BLaER1 (cell line): ENCODE measurements around the gene SV2C.
A peak's percentile ranks its signal among the peaks of the same experiment; 100 is the strongest.
"Not testable (repeated sequence)": the region's sequence is repeated elsewhere in the genome, so short reads cannot be mapped to it uniquely, and the experiment has no call there.

Source experiments
- H3K27ac ChIP-seq: shearing (Covaris generic); formaldehyde crosslinking; 2 replicates; pipeline ENCODE4 v1.8.1; 2022
- H3K27me3 ChIP-seq: shearing (Covaris generic); formaldehyde crosslinking; 2 replicates; pipeline ENCODE4 v1.8.1; 2022
- H3K36me3 ChIP-seq: shearing (Covaris generic); formaldehyde crosslinking; 2 replicates; pipeline ENCODE4 v1.8.1; 2022
- H3K4me1 ChIP-seq: shearing (Covaris generic); formaldehyde crosslinking; 2 replicates; pipeline ENCODE4 v1.8.1; 2022
- H3K4me2 ChIP-seq: shearing (Covaris generic); formaldehyde crosslinking; 2 replicates; pipeline ENCODE4 v1.8.1; 2022
- H3K4me3 ChIP-seq: shearing (Covaris generic); formaldehyde crosslinking; 2 replicates; pipeline ENCODE4 v1.8.1; 2022
- H3K9ac ChIP-seq: shearing (Covaris generic); formaldehyde crosslinking; 2 replicates; pipeline ENCODE4 v1.8.1; 2022
- H3K9me3 ChIP-seq: shearing (Covaris generic); formaldehyde crosslinking; 2 replicates; pipeline ENCODE4 v1.8.1; 2022
- H4K20me1 ChIP-seq: shearing (Covaris generic); formaldehyde crosslinking; 2 replicates; pipeline ENCODE4 v1.8.1; 2022
- Cebpa-rat ChIP-seq: shearing (Covaris generic); IDR thresholded peaks from 2 replicates; pipeline ENCODE4 v1.8.1; 2022

SV2C gene

GRCh38 chr5:76291305-76292077, 208.3 kb downstream of the SV2C start:
- Histone ChIP-seq H3K9me3 (no peaks in the 10 kb centered on the region), H3K27ac (peak overlapping the region; percentile 8; the same call in 1 of the 2 replicates), H3K4me2 (peak overlapping the region; percentile 55; the same call in 1 of the 2 replicates), H4K20me1 (no peaks in the 10 kb centered on the region), H3K9ac (no peak overlapping the region), H3K27me3 (no peaks in the 10 kb centered on the region), H3K4me3 (no peak overlapping the region), H3K4me1 (peaks cover 41% of the 10 kb centered on the region), H3K36me3 (no peaks in the 10 kb centered on the region)
- TF ChIP-seq Cebpa-rat, result no peak

DNA sequence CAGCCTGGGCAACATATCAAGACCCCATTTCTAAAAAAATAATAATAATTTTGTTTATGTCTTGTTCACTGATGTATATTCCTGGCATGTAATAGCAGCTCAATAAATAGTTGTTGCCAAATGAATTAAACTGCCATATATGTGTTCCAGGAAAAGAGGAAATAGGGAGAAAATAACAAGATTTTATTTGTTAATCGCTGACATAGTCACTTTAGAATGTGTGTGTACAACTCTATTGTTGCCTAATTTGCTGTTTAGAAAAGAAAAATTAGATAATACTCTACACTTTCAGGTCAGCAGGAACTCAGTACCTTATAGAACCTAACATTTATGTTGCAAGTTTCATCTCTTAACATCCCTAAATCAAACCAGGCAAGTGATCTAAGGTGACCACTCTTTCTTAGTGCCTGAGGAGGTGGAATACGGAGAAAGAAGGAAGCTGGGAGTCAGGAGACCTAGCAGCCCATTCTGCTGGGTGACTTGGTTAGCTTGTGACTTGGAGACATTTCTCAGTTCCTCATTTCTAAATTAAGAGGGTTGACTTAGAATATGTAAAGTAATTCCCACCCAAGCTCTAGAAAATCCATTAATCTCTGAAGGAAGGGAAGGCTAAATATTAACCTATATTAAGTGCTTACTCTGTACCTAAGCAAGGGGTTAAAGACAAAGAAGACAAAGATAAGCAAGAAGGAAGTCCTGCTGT, 209.6 kb downstream of the SV2C start:
- H3K36me3 ChIP-seq, result no peaks in the 10 kb centered on the region
- no peak overlapping the region for H3K27ac ChIP-seq
- H3K4me1 ChIP-seq, result peaks cover 41% of the 10 kb centered on the region
- no peak overlapping the region for H3K4me3 ChIP-seq
- no peak for TF ChIP-seq Cebpa-rat
- H3K27me3 ChIP-seq, result no peaks in the 10 kb centered on the region
- H3K9me3 ChIP-seq, result no peaks in the 10 kb centered on the region
- no peak overlapping the region for H3K9ac ChIP-seq
- H3K4me2 ChIP-seq, result peak overlapping the region; percentile 55
- no peaks in the 10 kb centered on the region for H4K20me1 ChIP-seq

GRCh38 chr5:76294573-76294972, 211.4 kb downstream of the SV2C start:
- no peak overlapping the region for H3K4me3 ChIP-seq
- no peak overlapping the region for H3K9ac ChIP-seq
- peak overlapping the region; percentile 55 for H3K4me2 ChIP-seq
- H3K9me3 ChIP-seq, result no peaks in the 10 kb centered on the region
- no peaks in the 10 kb centered on the region for H3K36me3 ChIP-seq
- no peak for TF ChIP-seq Cebpa-rat
- peaks cover 41% of the 10 kb centered on the region for H3K4me1 ChIP-seq
- peak overlapping the region; percentile 36; the same call in 1 of the 2 replicates for H3K27ac ChIP-seq
- H3K27me3 ChIP-seq, result no peaks in the 10 kb centered on the region
- H4K20me1 ChIP-seq, result no peaks in the 10 kb centered on the region

- no peak overlapping the region for H3K4me2 ChIP-seq
- peaks cover 40% of the 10 kb centered on the region for H3K4me1 ChIP-seq
- H4K20me1 ChIP-seq, result no peaks in the 10 kb centered on the region
- no peaks in the 10 kb centered on the region for H3K27me3 ChIP-seq
- no peak overlapping the region for H3K9ac ChIP-seq
- H3K36me3 ChIP-seq, result no peaks in the 10 kb centered on the region
- no peak for TF ChIP-seq Cebpa-rat
- H3K9me3 ChIP-seq, result no peaks in the 10 kb centered on the region
- H3K27ac ChIP-seq, result no peak overlapping the region
- no peak overlapping the region for H3K4me3 ChIP-seq
These were observed 215.7 kb downstream of the SV2C start for GRCh38 chr5:76298852-76299251.

- no peaks in the 10 kb centered on the region for H3K36me3 ChIP-seq
- H3K27me3 ChIP-seq, result no peaks in the 10 kb centered on the region
- no peaks in the 10 kb centered on the region for H4K20me1 ChIP-seq
- no peak overlapping the region for H3K4me2 ChIP-seq
- no peak for TF ChIP-seq Cebpa-rat
- no peak overlapping the region for H3K4me3 ChIP-seq
- 0 out of 2 replicates have a peak, but pooled peaks cover under 1% of the 10 kb centered on the region for H3K9me3 ChIP-seq
- no peak overlapping the region for H3K9ac ChIP-seq
- no peak overlapping the region for H3K27ac ChIP-seq
- H3K4me1 ChIP-seq, result peaks cover 40% of the 10 kb centered on the region
These were observed 216.4 kb downstream of the SV2C start for GRCh38 chr5:76299592-76299991.

DNA sequence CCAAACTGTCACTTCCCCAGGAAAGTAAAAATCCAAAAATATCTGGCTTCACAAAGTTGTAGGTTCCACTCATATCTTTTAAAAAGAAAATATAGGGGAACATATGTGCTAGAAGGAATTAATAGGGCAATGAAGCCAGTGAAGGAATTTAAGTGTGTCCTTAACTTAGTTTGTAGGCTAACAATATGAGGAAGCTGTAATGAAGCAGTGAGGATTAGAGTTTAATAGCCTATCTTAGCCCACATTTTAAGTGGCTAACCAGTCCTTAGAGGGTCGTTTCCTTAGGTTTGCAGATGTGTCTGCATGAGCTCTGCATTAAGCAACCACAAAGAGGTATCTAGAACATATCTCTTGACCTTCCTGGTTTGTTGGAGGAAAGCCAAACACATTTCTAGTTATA, 218.7 kb downstream of the SV2C start:
- not testable (repeated sequence) for H3K36me3 ChIP-seq, H3K27ac ChIP-seq, H3K9me3 ChIP-seq, H3K4me3 ChIP-seq, H4K20me1 ChIP-seq, H3K27me3 ChIP-seq, H3K9ac ChIP-seq
- H3K4me2 ChIP-seq, result peak overlapping the region; percentile 51; the same call in 1 of the 2 replicates
- peaks cover 32% of the 10 kb centered on the region for H3K4me1 ChIP-seq

- not testable (repeated sequence) for H3K27ac ChIP-seq, H3K9me3 ChIP-seq, H4K20me1 ChIP-seq, H3K36me3 ChIP-seq, H3K4me3 ChIP-seq, H3K4me2 ChIP-seq, H3K27me3 ChIP-seq, H3K9ac ChIP-seq
- H3K4me1 ChIP-seq, result peaks cover 35% of the 10 kb centered on the region
These were observed 219.5 kb downstream of the SV2C start for GRCh38 chr5:76302661-76303060.

DNA sequence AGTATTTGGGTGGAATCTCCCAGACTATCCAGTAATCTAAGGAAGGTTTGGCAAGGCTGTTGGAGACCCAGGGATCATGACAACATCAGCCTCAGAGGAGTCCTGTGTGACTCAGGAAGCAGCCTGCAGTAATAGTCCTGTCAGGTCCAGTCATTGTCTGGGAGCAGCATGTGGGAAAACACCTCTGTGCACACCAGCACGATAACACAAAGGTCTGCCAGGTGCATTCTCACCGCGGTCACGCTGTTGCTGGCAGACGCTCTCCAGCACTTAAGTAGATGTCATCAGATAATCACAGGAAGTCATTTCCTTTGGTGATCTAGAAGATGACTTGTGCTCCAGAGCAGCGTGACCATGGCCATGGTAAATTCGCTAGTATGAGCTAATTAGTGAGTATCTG, 220.7 kb downstream of the SV2C start:
- TF ChIP-seq Cebpa-rat, result no peak
- Histone ChIP-seq H3K9me3 (peaks cover 4% of the 10 kb centered on the region; the same call in 1 of the 2 replicates), H3K27me3 (no peaks in the 10 kb centered on the region), H3K4me1 (peaks cover 35% of the 10 kb centered on the region), H3K27ac (no peak overlapping the region), H3K4me3 (no peak overlapping the region), H3K4me2 (peak overlapping the region; percentile 54), H3K36me3 (no peaks in the 10 kb centered on the region), H4K20me1 (no peaks in the 10 kb centered on the region), H3K9ac (no peak overlapping the region)

DNA sequence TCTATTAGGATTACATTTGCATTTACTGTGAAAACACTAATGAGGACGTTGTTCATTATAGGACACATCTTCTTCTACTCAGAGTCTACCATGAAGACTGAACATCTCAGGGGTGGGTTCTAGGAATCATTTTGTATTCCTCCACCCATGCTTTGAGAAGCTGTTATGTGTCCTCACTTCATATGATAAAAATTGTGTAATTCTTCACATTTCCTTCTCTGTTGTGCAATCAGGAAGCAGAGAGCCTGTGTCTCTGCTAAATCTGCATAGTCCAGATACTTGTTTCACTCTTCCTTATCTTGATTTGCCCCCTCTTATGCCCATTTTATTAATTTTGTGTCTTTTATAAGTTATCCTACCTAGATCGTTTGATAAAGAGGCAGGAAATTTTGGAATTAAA, 222.1 kb downstream of the SV2C start:
- Histone ChIP-seq H3K27me3 (no peaks in the 10 kb centered on the region), H3K27ac (no peak overlapping the region), H3K4me2 (no peak overlapping the region), H3K9ac (no peak overlapping the region), H3K9me3 (peaks cover 4% of the 10 kb centered on the region; the same call in 1 of the 2 replicates), H3K4me1 (peaks cover 35% of the 10 kb centered on the region), H4K20me1 (no peaks in the 10 kb centered on the region), H3K36me3 (no peaks in the 10 kb centered on the region), H3K4me3 (no peak overlapping the region)
- no peak; the same call in 1 of the 2 replicates for TF ChIP-seq Cebpa-rat

GRCh38 chr5:76305775-76306174, 222.6 kb downstream of the SV2C start:
- no peak overlapping the region for H3K4me2 ChIP-seq
- peaks cover 35% of the 10 kb centered on the region for H3K4me1 ChIP-seq
- no peaks in the 10 kb centered on the region for H3K27me3 ChIP-seq
- H3K36me3 ChIP-seq, result no peaks in the 10 kb centered on the region
- no peak overlapping the region for H3K4me3 ChIP-seq
- H3K9me3 ChIP-seq, result peaks cover 4% of the 10 kb centered on the region; the same call in 1 of the 2 replicates
- no peaks in the 10 kb centered on the region for H4K20me1 ChIP-seq
- no peak overlapping the region for H3K9ac ChIP-seq
- H3K27ac ChIP-seq, result no peak overlapping the region
- TF ChIP-seq Cebpa-rat, result no peak
